ENCODE data around the gene CIAO3. TPM values are rescaled to one million over a fixed set of nuclear protein-coding genes. Genes with fewer than 3 reads are reported as not detected.
"Not testable (repeated sequence)": the region's sequence is repeated elsewhere in the genome, so short reads cannot be mapped to it uniquely, and the experiment has no call there.

The CIAO3 gene
- polyA plus RNA-seq, 4 donors, result 21.7 to 32.2 (median 27.6) TPM

GRCh38 chr16:776824-777223 lies 36.0 kb upstream of the CIAO3 start:
- DNase-seq (ENCODE audit: low read depth in 4 of 4, low spot score in 2 of 4), result no peak

- DNase-seq (ENCODE audit: low read depth in 4 of 4, low spot score in 2 of 4), result not testable (repeated sequence)
Observed at GRCh38 chr16:776298-776697, 35.5 kb upstream of the CIAO3 start.

- no peak for DNase-seq (ENCODE audit: low read depth in 4 of 4, low spot score in 2 of 4)
Observed at GRCh38 chr16:775236-775796, 34.5 kb upstream of the CIAO3 start.

DNA sequence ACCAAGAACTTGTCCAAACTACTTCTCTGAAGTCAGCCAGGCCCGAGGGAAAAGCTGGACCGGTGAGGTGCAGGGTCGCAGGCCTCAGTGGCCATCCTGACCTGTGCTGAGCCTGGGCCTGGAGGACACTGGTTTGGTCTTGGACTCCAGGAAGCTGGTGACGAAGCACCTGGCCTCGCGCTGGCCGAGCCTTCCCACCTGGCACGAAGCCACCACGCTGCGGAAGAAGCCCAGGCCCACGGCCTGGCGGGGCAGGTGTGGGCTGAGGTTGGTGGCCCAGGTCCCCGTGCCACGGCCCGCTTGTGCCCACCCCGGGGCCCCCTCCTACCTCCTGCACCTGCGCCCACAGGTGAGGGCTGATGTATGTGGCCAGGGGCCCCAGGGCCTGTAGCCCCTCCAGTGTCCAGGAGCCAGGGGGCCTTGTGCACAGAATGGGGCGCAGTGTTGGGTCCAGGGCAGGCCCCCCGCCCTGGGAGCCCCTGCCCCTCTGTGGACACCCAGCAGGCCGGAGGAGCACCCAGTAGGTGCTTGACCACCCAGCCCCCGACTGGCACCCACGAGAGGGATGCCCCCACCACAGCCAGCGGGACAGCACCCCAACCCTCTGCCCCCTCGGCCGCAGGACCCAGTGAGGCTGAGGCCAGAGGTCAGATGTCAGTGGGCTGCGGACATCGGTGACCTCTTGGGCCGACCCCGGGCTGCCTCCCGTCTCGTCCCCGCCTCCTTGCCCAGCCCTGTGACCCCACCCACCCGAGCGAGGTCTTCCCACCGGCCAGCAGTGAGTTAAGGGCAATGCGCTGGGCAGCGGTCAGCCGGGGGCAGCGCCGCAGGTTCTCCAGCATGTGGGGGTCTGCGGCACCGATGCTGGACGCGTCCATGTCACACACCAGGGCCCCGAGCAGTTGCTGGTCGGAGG lies 33.5 kb upstream of the CIAO3 start:
- DNase-seq (ENCODE audit: low read depth in 4 of 4, low spot score in 2 of 4), result no peak

DNA sequence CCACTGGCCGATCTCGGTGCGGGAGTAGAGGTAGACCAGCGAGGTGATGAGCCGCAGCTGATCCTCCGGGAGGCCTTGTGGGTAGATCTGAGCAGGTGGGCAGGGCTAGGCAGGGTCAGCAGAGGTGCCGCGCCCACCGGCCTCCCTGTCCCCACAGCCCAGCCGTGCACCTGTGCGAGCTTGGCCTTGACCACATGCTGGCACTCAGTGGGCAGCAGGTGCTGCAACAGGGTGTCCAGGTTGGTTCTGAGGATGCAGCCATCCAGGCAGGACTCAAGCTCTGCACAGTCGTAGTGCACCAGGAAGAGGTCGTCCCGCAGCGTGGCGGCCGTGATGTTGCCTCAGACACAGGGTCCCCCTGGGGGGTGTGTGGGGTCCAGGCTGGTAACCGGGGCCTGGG lies 32.2 kb upstream of the CIAO3 start:
- DNase-seq (ENCODE audit: low read depth in 4 of 4, low spot score in 2 of 4), result no peak

DNA sequence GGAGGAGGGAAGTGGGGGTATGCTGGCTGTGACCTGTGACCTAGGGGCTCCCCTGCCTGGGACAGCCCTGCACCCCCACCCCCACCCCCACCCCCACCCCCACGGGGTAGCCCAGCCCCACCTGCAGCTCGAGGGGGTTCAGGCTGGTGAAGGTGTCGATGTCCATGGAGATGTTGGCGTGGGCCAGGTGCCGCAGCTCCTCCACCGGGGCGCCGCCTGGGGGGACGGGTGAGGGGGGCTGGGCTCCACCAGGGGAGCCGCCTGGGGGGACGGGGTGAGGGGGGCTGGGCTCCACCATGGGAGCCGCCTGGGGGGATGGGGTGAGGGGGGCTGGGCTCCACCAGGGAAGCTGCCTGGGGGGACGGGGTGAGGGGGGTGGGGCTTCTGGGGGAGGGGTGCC lies 29.6 kb upstream of the CIAO3 start:
- no peak for DNase-seq (ENCODE audit: low read depth in 4 of 4, low spot score in 2 of 4)

DNA sequence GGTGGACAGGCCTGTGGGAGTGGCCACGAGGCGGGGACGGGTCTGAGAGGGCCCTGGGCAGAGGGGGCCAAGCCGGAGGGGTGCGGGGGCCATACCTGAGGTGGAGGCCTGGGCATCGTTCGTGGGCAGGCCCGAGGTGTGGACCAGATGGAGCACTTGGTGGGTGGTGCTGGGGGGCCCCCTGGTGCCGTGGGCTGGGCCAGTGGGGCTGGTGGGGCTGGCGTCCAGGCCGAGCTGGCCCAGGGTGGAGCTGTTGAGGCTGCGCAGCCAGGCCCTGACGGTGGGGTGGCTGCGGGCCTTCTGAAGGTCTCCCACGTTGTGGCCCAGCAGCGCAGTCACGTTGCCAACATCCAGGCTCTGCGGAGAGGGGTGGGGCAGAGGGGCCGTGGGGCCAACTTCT lies 29.1 kb upstream of the CIAO3 start:
- DNase-seq (ENCODE audit: low read depth in 4 of 4, low spot score in 2 of 4), result no peak

- DNase-seq (ENCODE audit: low read depth in 4 of 4, low spot score in 2 of 4), result no peak
Observed at GRCh38 chr16:769184-769784, 28.5 kb upstream of the CIAO3 start.

DNA sequence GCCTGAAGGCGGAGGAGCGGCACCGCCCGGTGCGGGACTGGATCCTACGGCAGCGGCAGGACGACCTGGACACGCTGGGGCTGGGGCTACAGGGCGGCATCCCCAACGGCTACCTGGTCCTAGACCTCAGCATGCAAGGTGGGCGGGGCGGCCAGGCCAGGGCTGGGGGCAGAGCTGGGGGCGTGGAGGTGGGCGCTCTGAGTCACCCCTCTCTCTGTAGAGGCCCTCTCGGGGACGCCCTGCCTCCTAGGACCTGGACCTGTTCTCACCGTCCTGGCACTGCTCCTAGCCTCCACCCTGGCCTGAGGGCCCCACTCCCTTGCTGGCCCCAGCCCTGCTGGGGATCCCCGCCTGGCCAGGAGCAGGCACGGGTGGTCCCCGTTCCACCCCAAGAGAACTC lies 27.6 kb upstream of the CIAO3 start:
- DNase-seq (ENCODE audit: low read depth in 4 of 4, low spot score in 2 of 4), result no peak

DNA sequence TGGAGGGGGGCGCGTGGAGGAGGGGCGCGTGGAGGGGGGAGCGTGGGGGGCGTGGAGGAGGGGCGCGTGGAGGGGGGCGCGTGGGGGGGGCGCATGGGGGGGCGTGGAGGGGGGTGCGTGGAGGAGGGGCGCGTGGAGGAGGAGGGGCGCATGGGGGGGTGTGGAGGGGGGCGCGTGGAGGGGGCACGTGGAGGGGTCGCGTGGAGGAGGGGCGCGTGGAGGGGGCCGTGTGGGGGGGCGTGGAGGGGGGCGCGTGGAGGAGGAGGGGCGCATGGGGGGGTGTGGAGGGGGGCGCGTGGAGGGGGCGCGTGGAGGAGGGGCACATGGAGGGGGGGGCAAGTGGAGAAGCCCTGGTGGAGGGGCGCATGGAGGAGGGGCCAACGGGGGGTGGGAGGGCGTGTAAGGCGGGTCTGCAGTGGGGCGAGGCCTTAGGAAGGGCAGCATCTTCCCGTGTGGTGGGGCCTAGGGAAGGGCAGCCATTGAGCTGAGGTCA lies 27.0 kb upstream of the CIAO3 start:
- no peak for DNase-seq (ENCODE audit: low read depth in 4 of 4, low spot score in 2 of 4)

- no peak for DNase-seq (ENCODE audit: low read depth in 4 of 4, low spot score in 2 of 4)
Observed at GRCh38 chr16:766820-767640, 26.2 kb upstream of the CIAO3 start.

DNA sequence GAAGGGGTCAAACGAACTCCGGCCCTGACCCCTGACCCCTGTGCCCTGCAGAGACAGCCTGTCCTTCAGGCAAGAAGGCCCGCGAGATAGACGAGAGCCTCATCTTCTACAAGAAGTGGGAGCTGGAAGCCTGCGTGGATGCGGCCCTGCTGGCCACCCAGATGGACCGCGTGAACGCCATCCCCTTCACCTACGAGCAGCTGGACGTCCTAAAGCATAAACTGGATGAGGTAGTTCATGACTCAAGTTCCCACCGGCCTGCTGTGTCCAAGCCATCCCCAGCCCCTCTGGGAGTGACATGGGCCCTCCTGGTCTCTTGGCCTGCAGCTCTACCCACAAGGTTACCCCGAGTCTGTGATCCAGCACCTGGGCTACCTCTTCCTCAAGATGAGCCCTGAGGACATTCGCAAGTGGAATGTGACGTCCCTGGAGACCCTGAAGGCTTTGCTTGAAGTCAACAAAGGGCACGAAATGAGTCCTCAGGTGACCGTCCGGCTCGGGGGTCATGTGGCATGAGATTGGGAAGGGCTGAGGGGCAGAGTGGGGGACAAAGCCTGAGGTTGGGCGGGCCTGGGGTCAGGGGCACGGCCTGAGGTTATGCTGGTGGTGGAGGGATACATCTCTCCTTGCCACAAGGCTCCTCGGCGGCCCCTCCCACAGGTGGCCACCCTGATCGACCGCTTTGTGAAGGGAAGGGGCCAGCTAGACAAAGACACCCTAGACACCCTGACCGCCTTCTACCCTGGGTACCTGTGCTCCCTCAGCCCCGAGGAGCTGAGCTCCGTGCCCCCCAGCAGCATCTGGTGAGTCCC lies 25.4 kb upstream of the CIAO3 start:
- no peak for DNase-seq (ENCODE audit: low read depth in 4 of 4, low spot score in 2 of 4)

GRCh38 chr16:765488-765865 lies 24.7 kb upstream of the CIAO3 start:
- no peak for DNase-seq (ENCODE audit: low read depth in 4 of 4, low spot score in 2 of 4)

DNA sequence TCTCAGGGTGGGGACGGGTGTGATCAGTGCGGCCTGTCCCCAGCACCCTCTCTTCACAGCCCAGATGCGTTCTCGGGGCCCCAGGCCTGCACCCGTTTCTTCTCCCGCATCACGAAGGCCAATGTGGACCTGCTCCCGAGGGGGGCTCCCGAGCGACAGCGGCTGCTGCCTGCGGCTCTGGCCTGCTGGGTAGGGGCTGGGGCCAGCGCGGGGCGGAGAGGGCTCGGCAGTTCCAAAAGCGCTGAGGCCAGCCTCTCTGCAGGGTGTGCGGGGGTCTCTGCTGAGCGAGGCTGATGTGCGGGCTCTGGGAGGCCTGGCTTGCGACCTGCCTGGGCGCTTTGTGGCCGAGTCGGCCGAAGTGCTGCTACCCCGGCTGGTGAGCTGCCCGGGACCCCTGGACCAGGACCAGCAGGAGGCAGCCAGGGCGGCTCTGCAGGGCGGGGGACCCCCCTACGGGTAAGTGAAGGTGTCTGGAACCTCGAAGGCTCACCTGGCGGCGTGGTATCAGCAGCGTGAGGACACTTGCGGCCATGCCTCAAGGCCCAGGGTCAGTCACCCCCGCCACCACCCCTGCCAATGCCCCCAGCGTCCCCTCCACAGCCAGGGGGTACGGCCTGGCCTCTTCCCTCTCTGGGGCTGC lies 24.2 kb upstream of the CIAO3 start:
- no peak for DNase-seq (ENCODE audit: low read depth in 4 of 4, low spot score in 2 of 4)

GRCh38 chr16:764184-764750 lies 23.5 kb upstream of the CIAO3 start:
- no peak for DNase-seq (ENCODE audit: low read depth in 4 of 4, low spot score in 2 of 4)

DNA sequence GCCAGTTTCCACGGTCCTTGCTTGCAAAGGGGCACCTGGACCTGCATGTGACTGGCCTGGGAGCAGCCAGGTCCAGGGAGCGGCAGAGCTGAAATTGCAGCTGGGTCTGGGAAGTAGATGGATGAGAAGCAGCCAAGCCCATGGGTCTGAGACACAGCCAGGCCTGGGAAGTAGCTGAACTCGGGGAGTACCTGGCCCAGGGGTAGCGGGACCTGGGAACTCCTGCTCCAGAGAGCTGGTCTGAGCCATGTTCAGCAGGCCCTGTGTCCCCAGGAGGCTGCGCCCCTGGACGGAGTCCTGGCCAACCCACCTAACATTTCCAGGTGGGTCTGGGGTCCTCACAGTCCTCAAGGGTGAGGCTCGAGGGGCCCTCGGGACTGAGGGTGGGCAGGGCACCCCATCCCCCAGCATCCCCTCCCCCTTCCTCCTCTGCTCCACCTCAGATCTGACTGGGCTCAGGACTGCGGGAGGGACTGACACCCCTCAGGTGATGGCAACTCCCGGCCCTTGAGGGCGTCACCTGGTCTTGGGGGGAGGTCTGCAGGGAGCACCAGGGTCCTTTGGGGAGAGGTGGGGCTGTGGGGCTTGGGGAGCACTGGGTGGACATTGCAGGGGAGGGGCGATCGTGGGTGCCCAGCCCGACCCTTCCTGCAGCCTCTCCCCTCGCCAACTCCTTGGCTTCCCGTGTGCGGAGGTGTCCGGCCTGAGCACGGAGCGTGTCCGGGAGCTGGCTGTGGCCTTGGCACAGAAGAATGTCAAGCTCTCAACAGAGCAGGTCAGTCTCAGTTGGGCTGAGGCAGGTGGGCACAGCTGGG lies 22.8 kb upstream of the CIAO3 start:
- no peak for DNase-seq (ENCODE audit: low read depth in 4 of 4, low spot score in 2 of 4)

DNA sequence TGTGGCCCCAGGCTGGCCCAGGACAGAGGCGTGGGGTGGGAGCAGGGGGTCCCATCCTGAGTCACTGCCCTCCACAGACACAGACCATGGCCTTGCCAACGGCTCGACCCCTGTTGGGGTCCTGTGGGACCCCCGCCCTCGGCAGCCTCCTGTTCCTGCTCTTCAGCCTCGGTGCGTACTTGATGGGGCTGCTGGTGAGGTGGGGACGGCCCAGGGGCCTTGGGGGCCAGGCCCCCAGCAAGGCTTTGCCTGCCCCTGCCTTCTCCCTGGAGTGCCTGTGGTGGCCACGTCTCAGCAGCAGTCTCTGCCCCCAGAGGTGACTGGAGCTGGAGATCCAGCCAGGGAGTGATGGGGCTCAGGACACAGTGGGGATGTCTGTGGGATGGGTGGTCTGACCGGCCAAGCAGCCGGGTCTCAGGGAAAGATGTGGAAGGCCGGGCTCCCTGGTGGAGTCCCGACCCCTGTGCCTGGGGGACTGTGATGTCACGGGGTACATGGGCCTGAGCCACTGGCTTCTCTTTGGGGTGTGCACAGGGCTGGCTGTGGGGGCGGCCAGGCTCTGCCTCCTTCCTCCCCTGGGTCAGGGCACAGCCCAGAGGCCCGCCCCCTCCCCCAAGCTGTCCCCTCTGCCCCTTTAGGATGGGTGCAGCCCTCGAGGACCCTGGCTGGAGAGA lies 21.9 kb upstream of the CIAO3 start:
- DNase-seq (ENCODE audit: low read depth in 4 of 4, low spot score in 2 of 4), result no peak

Measured in left renal cortex interstitium (tissue), 4 donors.